Central memory CD4-positive, alpha-beta T cell (primary cell): ENCODE measurements around the gene CFAP157.

Experiments
- DNase-seq: peaks from one replicate; pipeline ENCODE4 v3.0.0; 2022
- total RNA-seq, 3 experiments: gene quantifications; one replicate each; lab custom pipeline; 2026; lab: John Stamatoyannopoulos, UW

The CFAP157 gene
- total RNA-seq = 0 to 0.96 (median 0.04) reads per million in 3 experiments

- no peak for DNase-seq
These were observed at the start of gene CFAP157 for GRCh38 chr9:127706836-127707241. Gene CFAP157, plus strand, starts transcription at chr9:127706988. Its CDS starts 44 bp downstream, at chr9:127707032.

GRCh38 chr9:127658428-127658827, 48.4 kb upstream of the CFAP157 start:
- no peak for DNase-seq

- DNase-seq = no peak
These were observed 45.7 kb upstream of the CFAP157 start for GRCh38 chr9:127660886-127661741.

- DNase-seq = no peak
These were observed 44.2 kb upstream of the CFAP157 start for GRCh38 chr9:127662617-127663016.

- no peak for DNase-seq
These were observed 42.5 kb upstream of the CFAP157 start for GRCh38 chr9:127664324-127664677.

GRCh38 chr9:127664678-127665507, 41.9 kb upstream of the CFAP157 start:
- DNase-seq = no peak

GRCh38 chr9:127667127-127667844, 39.5 kb upstream of the CFAP157 start:
- no peak for DNase-seq

- DNase-seq = no peak
These were observed 38.9 kb upstream of the CFAP157 start for GRCh38 chr9:127667906-127668305.

GRCh38 chr9:127673234-127673633, 33.6 kb upstream of the CFAP157 start:
- no peak for DNase-seq

- no peak for DNase-seq
These were observed 30.1 kb upstream of the CFAP157 start for GRCh38 chr9:127676638-127677037.

- no peak for DNase-seq
These were observed 27.3 kb upstream of the CFAP157 start for GRCh38 chr9:127679506-127679905.

- DNase-seq = no peak
These were observed 26.6 kb upstream of the CFAP157 start for GRCh38 chr9:127680226-127680625.

GRCh38 chr9:127680846-127681245, 25.9 kb upstream of the CFAP157 start:
- no peak for DNase-seq

- DNase-seq = no peak
These were observed 24.2 kb upstream of the CFAP157 start for GRCh38 chr9:127682351-127683136.

GRCh38 chr9:127683723-127684122, 23.1 kb upstream of the CFAP157 start:
- DNase-seq = no peak

- DNase-seq = no peak
These were observed 22.2 kb upstream of the CFAP157 start for GRCh38 chr9:127684576-127684975.

GRCh38 chr9:127686461-127687393, 20.1 kb upstream of the CFAP157 start:
- DNase-seq = no peak

GRCh38 chr9:127689329-127690000, 17.3 kb upstream of the CFAP157 start:
- no peak for DNase-seq

GRCh38 chr9:127690735-127691134, 16.1 kb upstream of the CFAP157 start:
- DNase-seq = no peak

- DNase-seq = no peak
These were observed 14.7 kb upstream of the CFAP157 start for GRCh38 chr9:127692071-127692470.

GRCh38 chr9:127693143-127693542, 13.6 kb upstream of the CFAP157 start:
- no peak for DNase-seq
